ENCODE results near the gene MPZL1. TPM values are rescaled to one million over a fixed set of nuclear protein-coding genes. Genes with fewer than 3 reads are reported as not detected.
"Not testable (repeated sequence)": the region's sequence is repeated elsewhere in the genome, so short reads cannot be mapped to it uniquely, and the experiment has no call there.

Gene MPZL1
- total RNA-seq, 1 experiment from 2014 or later: 159 TPM

DNA sequence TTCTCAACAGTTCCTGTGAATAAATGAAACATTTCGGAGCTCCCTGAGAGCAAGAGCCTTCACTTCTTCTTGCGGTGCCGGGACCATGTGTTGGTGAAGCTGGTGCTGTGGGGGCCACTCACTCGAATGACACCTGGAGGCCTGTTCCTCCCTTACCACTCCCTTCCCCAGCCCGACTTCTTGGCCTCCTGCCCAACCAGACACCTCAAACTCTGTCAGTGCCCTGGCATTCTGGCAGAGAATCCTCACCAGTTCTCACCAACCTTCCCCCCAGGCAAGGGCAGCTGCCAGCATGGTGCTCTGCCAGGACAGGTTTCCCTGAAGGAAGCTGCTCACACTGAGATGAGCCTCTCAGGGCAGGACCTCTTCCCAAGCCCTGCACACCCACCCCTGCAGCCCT is 68.3 kb downstream of the MPZL1 start:
- in situ Hi-C loops (cut with HindIII; ENCODE audit: low pct_unique_long_range_greater_than_20kb, low sequenced_read_pairs): no loop called here

DNA sequence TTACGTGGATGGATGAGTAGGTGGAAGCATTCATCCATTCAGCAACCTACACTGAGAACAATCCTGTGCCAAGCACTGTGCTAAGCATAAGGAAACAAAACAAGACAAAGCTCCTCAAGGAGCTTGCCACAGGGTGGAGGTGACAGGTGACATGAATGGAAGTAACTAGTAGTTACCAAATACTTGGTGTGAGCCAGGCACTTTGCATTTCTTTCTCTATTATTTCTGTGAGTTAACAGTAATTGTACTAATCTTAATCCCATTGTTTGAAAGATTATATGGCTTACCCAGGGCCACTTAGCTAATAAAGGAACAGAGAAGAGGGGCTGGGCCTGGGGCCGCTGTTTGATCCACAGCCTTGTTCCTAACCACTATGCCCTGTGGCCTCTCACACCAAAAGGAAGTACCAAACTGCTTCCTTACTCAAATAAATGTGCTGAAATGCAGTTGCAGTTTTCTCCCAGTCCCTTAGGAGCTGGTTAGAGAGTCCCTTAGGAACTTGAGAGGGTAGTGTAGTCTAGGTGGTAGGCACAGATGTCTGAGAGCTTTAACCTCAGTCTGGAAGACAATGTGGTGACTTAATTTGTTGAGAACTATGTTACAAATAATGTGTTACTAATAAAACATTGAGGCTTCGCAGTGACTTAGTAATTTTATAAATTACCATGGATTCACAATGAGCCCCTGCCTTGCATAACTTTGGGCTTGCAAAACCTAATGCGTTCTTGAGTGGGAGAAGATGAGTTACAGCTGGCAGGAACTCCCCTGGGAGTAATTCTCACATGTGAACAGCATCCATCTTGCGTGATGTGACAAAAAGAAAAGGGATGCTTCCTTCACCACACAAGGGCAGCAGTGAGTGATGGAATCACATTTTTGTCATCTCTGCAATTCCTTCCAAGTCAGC is 69.8 kb downstream of the MPZL1 start:
- DNase-seq (ENCODE audit: low read depth): no peak
- in situ Hi-C loops (cut with HindIII; ENCODE audit: low pct_unique_long_range_greater_than_20kb, low sequenced_read_pairs): no loop called here

More for the DNA sequence above, 68.3 kb downstream of the MPZL1 start:
- no peak for DNase-seq (ENCODE audit: low read depth)

DNA sequence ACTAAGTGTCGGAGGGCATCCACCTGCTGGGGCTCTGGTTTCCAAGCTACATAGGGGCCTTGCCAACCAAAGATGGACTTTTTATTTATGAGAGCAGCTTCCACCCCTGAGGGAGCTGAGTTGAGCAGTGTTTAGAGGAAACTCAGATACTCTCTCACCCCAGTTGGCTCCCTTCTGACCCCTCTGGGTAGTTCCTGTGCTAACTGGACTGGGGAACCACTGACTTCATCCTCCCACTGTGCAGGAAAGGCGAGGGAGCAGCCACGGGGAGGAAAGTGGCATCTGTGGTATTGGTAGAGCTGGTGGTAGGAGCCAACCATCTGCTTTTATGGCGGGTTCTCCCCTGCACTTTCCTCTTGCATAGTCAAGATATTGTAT is 70.4 kb downstream of the MPZL1 start:
- in situ Hi-C loops (cut with HindIII; ENCODE audit: low pct_unique_long_range_greater_than_20kb, low sequenced_read_pairs): no loop called here
- DNase-seq (ENCODE audit: low read depth): no peak

DNA sequence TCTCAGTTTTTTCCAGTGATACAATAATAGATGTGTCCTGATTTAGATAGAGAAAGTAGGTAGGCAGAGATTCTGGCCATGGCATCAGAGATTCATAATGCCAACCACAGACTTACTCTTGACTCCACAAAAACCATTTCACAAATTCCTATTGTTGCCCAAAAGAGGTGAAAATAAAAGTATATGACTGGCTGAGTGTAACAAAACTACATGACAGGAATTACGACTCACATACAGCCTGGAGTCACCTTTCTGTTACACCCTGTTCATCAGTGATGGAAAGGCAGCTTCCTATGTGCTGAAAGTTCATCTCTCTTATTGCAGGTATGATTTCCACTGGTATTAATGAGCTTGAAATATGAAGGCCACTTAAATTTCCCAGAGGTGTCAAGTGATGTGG is 72.3 kb downstream of the MPZL1 start:
- no peak for DNase-seq (ENCODE audit: low read depth)
- in situ Hi-C loops (cut with HindIII; ENCODE audit: low pct_unique_long_range_greater_than_20kb, low sequenced_read_pairs): no loop called here

DNA sequence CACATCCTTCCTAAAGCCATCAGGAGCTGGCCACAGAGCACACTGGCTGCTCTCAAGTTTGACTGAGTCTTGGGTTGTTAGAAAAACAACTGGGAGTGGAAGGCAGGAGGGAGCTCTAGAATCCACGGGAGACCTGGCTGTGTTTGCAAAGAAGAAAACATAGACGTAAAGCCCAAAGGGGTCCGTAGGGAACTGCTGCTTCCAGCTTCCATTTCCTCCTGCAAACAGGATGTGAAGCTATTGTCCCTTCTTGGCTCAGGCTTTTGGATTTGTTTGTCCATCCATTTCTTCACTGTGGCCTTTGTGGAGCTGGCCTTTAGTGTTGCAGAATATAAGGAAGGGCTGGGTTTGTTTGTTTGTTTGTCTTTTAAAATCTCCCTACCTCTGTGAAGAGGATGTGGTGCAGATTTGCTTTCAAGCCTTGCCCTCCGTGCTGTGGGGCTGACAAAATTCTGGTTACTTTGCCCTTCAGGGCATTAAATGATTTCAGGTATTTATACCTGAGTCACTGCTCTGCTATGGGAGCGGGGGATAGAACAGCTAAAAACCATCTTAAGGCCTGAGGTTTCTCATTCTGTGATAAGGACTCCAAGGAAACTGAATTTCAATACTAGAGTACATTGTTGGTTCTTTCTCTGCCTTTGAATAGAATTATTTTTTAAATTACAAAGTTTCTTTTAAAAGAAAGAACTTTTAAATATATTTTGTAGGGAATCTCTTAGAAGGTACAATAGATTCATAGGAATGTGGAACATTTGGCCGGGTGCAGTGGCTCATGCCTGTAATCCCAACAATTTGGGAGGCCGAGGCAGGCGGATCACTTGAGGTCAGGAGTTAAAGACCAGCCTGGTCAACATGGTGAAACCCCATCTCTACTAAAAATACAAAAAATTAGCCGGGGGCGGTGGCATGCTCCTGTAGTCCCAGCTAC is 74.3 kb downstream of the MPZL1 start:
- DNase-seq (ENCODE audit: low read depth): no peak
- in situ Hi-C loops (cut with HindIII; ENCODE audit: low pct_unique_long_range_greater_than_20kb, low sequenced_read_pairs): no loop called here

DNA sequence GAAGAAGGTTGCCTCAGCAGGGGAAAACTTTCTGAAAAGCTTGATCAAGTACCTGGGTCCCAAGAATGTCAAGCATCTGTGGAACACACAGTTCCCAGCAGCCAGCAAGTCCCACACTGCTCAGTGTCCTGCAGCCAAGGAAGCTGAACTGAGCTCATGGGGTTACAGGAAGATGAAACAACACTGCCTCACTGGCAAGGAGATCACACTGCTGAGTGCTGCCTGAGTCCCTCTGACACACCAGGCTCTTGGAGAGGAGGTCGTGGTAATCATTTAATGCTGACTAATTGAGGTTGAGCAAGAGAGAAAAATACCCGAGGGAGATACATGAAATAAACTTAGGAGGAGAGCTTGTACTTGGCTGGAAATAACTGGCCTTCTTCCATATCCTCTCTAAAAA is 75.2 kb downstream of the MPZL1 start:
- peak; percentile 92 for DNase-seq (ENCODE audit: low read depth)
- in situ Hi-C loops (cut with HindIII; ENCODE audit: low pct_unique_long_range_greater_than_20kb, low sequenced_read_pairs): no loop called here

DNA sequence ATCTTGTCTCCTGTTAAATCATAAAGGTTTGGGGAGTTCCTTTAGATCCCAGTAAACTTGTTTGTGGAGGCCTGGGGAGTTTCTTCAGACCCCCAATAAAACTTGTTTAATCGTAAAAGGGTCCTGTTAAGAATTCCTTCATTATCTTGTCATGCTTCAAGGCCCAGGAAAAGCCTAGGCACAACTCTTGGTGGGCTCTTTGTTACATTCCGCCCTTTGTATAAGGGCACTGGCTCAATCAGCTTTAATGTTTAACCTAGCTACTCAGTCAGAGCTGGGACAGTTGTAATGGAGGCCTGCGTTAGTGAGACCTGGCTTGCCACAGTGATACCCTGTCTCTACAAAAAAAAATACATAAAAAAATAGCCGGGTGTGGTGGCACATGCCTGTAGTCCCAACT is 77.2 kb downstream of the MPZL1 start:
- in situ Hi-C loops (cut with HindIII; ENCODE audit: low pct_unique_long_range_greater_than_20kb, low sequenced_read_pairs): no loop called here
- DNase-seq (ENCODE audit: low read depth): peak; percentile 35

DNA sequence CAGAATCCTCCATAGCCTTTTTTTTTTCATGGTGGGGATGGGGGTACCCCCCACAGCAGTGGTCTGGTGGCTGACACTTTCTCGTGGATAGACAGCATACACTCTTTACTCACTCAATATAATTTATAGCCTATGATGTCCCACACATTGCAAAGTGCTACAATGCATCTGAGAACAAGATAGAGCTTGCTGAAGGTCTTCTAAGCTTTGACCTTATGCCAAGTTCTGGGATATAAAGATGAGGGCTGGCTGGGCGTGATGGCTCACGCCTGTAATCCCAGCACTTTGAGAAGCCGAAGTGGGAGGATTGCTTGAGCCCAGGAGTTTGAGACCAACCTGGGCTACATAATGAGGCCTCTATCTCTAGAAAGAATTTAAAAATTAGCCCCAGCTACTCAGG is 78.0 kb downstream of the MPZL1 start:
- in situ Hi-C loops (cut with HindIII; ENCODE audit: low pct_unique_long_range_greater_than_20kb, low sequenced_read_pairs): no loop called here
- no peak for DNase-seq (ENCODE audit: low read depth)

DNA sequence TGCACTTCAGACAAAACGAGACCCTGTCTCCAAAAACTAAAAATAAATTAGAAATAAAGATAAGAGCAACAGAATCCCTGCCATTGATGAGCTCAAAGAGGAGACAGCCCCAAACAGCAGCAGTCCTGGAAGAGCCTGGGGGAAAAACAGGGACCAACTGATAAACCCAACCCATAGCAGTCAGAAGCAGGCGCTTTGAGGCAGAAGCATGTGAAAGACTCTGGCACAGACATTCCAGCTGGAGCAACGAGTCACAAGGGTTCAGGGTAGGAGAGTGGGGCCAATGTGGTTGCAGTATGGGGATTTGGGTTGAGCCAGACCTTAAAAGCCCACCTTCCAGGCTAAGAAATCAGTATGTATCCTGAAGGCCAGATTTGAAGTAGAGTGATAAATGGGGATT is 78.5 kb downstream of the MPZL1 start:
- in situ Hi-C loops (cut with HindIII; ENCODE audit: low pct_unique_long_range_greater_than_20kb, low sequenced_read_pairs): no loop called here

DNA sequence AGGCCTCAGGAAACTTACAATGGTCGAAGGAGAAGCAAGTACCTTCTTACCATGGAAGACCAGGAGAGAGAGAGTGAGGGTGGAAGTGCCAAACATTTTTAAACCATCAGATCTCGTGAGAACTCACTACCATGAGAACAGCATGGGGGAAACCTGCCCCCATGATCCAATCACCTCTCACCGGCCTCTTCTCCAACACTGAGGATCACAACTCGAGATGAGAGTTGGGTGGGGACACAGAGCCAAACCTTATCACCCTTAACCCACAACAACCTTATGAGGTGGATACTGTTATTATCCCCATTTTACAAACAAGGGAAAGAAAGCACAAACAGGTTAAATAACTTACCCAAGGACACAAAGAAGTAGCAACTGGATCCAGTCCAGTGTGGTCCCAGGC is 80.5 kb downstream of the MPZL1 start:
- DNase-seq (ENCODE audit: low read depth): no peak
- in situ Hi-C loops (cut with HindIII; ENCODE audit: low pct_unique_long_range_greater_than_20kb, low sequenced_read_pairs): no loop called here

More for the DNA sequence above, 78.5 kb downstream of the MPZL1 start:
- DNase-seq (ENCODE audit: low read depth): no peak

DNA sequence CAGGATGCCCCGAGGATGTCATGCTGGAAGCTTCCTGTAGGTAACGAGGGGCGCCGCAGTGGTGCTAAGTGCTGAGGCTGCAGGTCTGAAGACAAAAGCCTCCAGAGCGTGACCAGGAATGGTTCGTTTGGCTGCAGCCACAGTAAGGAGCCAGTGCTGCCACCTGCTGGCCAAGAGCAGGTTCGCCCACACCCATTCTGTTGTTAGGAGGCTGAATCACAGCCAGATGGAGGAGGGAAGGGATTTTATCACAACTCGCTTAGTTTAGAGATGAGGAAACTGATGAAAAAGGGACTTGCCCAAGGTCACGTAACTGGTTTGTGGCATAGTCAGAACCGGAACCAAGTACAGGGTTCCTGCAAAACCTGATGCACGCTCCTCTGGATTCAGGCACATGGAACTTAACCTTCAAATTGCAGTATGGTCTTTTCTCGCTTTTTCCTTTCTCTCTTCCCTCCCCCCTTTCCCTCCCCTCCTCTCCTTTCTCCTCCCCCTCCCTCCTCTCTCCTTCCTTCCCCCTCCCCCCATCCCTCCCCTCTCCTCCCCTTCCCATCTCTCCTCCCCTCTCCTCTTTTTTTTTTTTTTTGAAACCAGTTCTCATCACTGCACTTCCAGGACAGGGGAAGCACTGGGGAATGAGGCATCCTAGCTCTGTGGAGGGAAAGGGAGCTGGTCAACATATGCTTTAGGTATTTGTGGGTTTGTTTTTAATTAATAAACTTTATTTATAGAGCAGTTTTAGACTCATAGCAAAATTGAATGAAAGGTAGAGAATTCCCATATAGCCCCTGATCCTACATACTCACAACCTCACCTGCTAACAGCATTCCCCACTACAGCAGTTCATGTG is 81.8 kb downstream of the MPZL1 start:
- in situ Hi-C loops (cut with HindIII; ENCODE audit: low pct_unique_long_range_greater_than_20kb, low sequenced_read_pairs): no loop called here
- DNase-seq (ENCODE audit: low read depth): peak; percentile 89

DNA sequence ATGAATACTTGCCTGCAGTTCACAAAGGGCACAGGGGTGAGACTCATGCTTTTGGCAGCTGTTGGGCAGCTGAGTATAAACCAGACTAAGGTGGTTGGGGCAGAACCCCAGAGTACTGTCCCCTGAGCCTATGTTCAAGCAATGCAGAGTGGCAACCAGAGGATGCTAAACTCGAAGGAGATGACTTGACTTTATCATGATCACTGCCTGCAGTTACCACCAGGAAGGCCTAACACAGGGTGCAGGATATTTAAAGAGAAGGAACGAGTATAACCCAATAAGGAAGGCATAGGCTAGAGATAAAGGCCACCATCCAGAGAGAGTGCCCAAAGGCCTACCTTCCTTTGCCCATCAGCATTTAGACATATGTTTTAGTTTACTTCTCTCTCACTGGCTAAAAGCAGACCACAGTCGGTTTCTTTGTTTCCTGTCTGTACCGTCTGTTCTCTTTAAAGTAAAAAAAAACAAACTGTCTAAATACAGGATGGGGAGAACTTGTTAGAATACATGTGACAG is 83.3 kb downstream of the MPZL1 start:
- in situ Hi-C loops (cut with HindIII; ENCODE audit: low pct_unique_long_range_greater_than_20kb, low sequenced_read_pairs): no loop called here
- no peak for DNase-seq (ENCODE audit: low read depth)

DNA sequence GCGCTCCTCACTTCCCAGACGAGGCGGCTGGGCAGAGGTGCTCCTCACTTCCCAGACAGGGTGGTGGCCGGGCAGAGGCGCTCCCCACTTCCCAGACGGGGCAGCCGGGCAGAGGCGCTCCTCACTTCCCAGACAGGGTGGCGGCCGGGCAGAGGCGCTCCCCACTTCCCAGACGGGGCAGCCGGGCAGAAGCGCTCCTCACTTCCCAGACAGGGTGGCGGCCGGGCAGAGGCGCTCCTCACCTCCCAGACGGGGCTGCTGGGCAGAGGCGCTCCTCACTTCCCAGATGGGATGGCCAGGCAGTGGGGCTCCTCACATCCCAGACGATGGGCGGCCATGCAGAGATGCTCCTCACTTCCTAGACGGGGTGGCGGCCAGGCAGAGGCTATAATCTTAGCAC is 84.5 kb downstream of the MPZL1 start:
- in situ Hi-C loops (cut with HindIII; ENCODE audit: low pct_unique_long_range_greater_than_20kb, low sequenced_read_pairs); DNase-seq (ENCODE audit: low read depth): not testable (repeated sequence)

DNA sequence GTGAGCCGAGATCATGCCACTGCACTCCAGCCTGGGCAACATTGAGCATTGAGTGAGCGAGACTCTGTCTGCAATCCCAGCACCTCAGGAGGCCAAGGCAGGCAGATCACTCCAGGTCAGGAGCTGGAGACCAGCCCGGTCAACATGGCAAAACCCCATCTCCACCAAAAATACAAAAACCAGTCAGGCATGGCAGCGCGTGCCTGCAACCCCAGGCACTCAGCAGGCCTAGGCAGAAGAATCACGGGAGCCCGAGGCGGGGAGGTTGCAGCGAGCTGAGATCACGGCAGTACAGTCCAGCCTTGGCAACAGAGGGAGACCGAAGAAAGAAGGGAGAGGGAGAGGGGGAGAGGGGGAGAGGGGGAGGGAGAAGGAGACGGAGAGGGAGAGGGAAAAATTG is 84.9 kb downstream of the MPZL1 start:
- in situ Hi-C loops (cut with HindIII; ENCODE audit: low pct_unique_long_range_greater_than_20kb, low sequenced_read_pairs); DNase-seq (ENCODE audit: low read depth): not testable (repeated sequence)

DNA sequence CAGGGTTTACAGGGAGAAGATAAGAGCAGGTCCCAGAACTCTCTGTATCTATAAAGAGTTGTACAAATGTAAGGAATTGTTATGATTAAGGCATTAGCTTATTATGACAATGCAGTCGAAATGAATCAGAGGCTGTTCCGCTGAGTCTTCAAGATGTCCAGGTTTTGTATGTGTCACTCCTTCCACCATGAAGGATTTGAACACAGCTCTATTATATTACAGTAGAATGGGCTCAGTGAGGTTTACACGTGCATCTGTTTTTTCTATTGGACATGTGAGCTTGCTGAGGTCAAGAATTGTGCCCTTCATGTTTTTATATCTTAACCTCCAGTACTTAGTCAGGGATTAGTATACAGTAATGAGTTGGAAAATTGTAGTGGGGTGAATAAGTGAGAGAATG is 86.3 kb downstream of the MPZL1 start:
- DNase-seq (ENCODE audit: low read depth): no peak
- in situ Hi-C loops (cut with HindIII; ENCODE audit: low pct_unique_long_range_greater_than_20kb, low sequenced_read_pairs): no loop called here

DNA sequence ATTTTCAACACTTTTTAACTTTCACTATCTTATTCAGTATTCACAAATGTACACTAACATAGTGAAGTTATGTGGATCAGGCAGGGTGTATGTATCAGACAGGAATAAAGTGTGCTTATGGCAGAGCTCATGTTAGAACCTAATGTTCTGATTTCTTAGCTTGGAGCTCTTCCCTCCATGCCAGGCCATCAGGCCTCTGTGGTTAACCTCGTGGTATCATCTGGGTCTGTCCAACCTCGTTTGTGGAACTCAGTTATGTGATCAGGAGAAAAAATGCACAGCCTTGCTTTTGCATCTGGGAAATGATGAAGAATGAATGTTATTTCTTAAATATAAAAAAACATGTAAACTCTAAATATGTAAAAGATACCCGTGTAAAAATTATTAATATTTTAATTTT is 86.9 kb downstream of the MPZL1 start:
- in situ Hi-C loops (cut with HindIII; ENCODE audit: low pct_unique_long_range_greater_than_20kb, low sequenced_read_pairs): no loop called here
- no peak for DNase-seq (ENCODE audit: low read depth)

DNA sequence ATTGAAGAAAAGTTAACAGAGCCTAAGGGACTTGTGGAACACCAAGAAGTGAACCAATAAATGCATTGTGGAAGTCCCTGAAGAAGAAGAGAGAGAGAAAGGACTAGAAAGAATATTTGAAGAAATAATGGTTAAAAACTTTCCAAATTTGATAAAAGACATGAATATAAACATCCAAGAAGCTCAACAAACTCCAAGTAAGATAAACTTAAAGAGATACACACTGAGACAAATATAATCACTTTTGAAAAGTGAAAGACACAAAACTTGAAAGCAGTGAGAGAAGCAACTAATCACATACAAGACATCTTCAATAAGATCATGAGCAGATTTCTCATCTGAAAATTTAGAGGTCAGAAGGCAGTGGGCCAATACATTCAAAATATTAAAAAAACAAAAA is 91.2 kb downstream of the MPZL1 start:
- in situ Hi-C loops (cut with HindIII; ENCODE audit: low pct_unique_long_range_greater_than_20kb, low sequenced_read_pairs): no loop called here
- no peak for DNase-seq (ENCODE audit: low read depth)

DNA sequence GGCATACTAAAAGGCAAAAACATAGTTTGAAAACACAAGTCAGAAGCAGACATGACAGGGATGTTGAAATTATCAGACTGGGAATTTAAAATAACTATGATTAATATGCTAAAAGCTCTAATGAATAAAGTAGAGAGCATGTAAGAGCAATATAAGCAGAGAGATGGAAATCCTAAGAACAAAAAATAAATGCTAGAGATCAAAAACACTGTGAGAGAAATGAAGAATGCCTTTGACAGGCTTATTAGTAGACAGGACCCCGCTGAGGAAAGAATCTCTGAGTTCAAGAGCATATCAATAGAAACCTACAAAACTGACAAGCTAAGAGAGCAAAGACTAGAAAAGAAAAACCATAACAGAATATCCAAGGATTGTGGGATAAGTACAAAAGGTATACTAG is 93.9 kb downstream of the MPZL1 start:
- no peak for DNase-seq (ENCODE audit: low read depth)
- in situ Hi-C loops (cut with HindIII; ENCODE audit: low pct_unique_long_range_greater_than_20kb, low sequenced_read_pairs): no loop called here
